ENCODE results near the gene CST9. TPM values are rescaled to one million over a fixed set of nuclear protein-coding genes. Genes with fewer than 3 reads are reported as not detected.

Gene CST9
- total RNA-seq, 1 experiment from 2014 or later: not detected

DNA sequence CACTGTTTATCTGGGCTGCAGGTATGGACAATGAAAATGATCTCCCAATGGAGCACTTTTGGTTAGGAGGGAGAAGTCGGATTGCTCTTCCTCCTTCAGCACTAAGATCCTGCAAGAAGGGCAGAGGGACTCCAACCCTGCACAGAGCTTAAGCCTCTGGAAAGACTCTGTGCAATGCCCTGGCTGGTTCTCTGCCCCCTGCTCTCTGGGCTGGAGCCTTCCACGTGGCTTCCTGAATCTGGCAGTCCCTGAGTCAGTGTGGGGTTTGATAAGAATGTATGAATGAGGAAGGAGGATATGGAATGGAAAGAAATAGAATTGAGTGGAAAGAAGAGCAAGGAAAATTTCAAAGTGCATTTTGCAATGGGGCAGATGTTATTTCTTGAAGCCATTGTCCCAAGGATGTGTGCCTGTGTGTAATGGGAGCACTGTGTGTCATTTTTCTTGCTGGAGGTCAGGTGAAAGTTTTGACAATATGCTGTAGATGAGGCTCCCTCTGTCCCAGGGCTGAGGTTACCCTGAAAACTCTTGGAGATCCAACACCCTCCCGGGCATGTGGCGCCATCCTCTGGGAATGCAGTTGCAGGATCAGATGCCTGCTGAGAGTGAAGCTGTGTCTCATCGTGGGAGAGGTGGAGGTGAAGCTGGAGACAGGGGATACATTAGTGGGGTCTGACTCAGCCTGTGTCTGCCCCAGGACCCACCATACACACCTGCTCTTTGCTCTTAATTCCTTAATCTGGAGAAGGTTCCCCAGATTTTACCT is 21.1 kb downstream of the CST9 start:
- BruUV-seq (replicated peaks): no TSS peak
- Histone ChIP-seq H3K27ac (ENCODE audit: low read length) (no peak overlapping the region), H3K27me3 (ENCODE audit: control insufficient read depth, insufficient read depth, low read length) (0 out of 2 replicates have a peak, but pooled peaks cover 2% of the 10 kb centered on the region), H3K4me1 (ENCODE audit: control insufficient read depth, insufficient read depth, low read length) (no peaks in the 10 kb centered on the region), H3K36me3 (ENCODE audit: control insufficient read depth, insufficient read depth, low read length) (no peaks in the 10 kb centered on the region), H3K4me3 (ENCODE audit: low read depth in 2 of 2, low read length in 2 of 2) (no peak overlapping the region), H3K9me3 (ENCODE audit: control insufficient read depth, insufficient read depth, low read depth, low read length) (no peaks in the 10 kb centered on the region)
- TF ChIP-seq, protein P1, sequence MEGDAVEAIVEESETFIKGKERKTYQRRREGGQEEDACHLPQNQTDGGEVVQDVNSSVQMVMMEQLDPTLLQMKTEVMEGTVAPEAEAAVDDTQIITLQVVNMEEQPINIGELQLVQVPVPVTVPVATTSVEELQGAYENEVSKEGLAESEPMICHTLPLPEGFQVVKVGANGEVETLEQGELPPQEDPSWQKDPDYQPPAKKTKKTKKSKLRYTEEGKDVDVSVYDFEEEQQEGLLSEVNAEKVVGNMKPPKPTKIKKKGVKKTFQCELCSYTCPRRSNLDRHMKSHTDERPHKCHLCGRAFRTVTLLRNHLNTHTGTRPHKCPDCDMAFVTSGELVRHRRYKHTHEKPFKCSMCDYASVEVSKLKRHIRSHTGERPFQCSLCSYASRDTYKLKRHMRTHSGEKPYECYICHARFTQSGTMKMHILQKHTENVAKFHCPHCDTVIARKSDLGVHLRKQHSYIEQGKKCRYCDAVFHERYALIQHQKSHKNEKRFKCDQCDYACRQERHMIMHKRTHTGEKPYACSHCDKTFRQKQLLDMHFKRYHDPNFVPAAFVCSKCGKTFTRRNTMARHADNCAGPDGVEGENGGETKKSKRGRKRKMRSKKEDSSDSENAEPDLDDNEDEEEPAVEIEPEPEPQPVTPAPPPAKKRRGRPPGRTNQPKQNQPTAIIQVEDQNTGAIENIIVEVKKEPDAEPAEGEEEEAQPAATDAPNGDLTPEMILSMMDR (IDR thresholded peaks at IDR 0.05): no peak
- TF ChIP-seq, protein P2, sequence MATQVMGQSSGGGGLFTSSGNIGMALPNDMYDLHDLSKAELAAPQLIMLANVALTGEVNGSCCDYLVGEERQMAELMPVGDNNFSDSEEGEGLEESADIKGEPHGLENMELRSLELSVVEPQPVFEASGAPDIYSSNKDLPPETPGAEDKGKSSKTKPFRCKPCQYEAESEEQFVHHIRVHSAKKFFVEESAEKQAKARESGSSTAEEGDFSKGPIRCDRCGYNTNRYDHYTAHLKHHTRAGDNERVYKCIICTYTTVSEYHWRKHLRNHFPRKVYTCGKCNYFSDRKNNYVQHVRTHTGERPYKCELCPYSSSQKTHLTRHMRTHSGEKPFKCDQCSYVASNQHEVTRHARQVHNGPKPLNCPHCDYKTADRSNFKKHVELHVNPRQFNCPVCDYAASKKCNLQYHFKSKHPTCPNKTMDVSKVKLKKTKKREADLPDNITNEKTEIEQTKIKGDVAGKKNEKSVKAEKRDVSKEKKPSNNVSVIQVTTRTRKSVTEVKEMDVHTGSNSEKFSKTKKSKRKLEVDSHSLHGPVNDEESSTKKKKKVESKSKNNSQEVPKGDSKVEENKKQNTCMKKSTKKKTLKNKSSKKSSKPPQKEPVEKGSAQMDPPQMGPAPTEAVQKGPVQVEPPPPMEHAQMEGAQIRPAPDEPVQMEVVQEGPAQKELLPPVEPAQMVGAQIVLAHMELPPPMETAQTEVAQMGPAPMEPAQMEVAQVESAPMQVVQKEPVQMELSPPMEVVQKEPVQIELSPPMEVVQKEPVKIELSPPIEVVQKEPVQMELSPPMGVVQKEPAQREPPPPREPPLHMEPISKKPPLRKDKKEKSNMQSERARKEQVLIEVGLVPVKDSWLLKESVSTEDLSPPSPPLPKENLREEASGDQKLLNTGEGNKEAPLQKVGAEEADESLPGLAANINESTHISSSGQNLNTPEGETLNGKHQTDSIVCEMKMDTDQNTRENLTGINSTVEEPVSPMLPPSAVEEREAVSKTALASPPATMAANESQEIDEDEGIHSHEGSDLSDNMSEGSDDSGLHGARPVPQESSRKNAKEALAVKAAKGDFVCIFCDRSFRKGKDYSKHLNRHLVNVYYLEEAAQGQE (IDR thresholded peaks at IDR 0.05; ENCODE audit: insufficient read depth in 1 of 2, low read depth in 2 of 2, low read length in 1 of 2): no peak
- TF ChIP-seq TCF7L2 (IDR thresholded peaks at IDR 0.05; ENCODE audit: low read depth, low read length) (no peak), POLR2AphosphoS5 (IDR thresholded peaks at IDR 0.05; ENCODE audit: low read depth, low read length) (no peak), SIN3A (IDR thresholded peaks at IDR 0.05; ENCODE audit: borderline replicate concordance, insufficient read depth, low read depth, low read length) (no peak)
- ChIA-PET CTCF (no interaction called here), POLR2A (no interaction called here)
- intact Hi-C loops (cut with micrococcal nuclease; ENCODE audit: unreplicated experiment): no loop called here
- ATAC-seq (no peak), DNase-seq (ENCODE audit: low read depth, low spot score) (no peak)
- in situ Hi-C loops (cut with HindIII; ENCODE audit: low pct_unique_long_range_greater_than_20kb, low sequenced_read_pairs): no loop called here

DNA sequence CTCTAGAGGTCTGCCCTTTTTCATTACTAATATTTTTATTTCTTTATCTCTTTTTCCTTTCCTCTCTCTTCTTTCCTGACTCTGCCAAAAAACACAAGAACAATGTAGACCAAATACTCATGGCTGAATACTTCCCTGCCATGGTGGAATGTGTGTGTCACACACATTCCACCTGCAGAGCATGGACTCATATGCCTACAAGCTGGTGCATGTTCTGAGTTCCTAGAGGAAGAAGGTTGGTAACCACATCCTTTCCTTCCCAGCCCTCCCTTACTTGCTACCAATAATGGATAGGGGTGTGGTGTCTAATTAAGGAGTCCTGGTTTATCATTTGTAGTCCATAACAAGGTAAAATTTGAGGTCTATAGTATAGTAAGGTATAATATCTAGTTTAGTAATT is 22.2 kb downstream of the CST9 start:
- Histone ChIP-seq H3K4me1 (ENCODE audit: control insufficient read depth, insufficient read depth, low read length) (no peaks in the 10 kb centered on the region), H3K36me3 (ENCODE audit: control insufficient read depth, insufficient read depth, low read length) (no peaks in the 10 kb centered on the region), H3K4me3 (ENCODE audit: low read depth in 2 of 2, low read length in 2 of 2) (no peak overlapping the region), H3K27me3 (ENCODE audit: control insufficient read depth, insufficient read depth, low read length) (0 out of 2 replicates have a peak, but pooled peaks cover 2% of the 10 kb centered on the region), H3K9me3 (ENCODE audit: control insufficient read depth, insufficient read depth, low read depth, low read length) (no peaks in the 10 kb centered on the region), H3K27ac (ENCODE audit: low read length) (no peak overlapping the region)
- no TSS peak for BruUV-seq (replicated peaks)
- CTCF ChIA-PET: no interaction called here
- intact Hi-C loops (cut with micrococcal nuclease; ENCODE audit: unreplicated experiment) (no loop called here), in situ Hi-C loops (cut with HindIII; ENCODE audit: low pct_unique_long_range_greater_than_20kb, low sequenced_read_pairs) (no loop called here)
- POLR2A ChIA-PET: no interaction called here
- ATAC-seq (no peak), DNase-seq (ENCODE audit: low read depth, low spot score) (no peak)
- no peak for TF ChIP-seq TCF7L2 (IDR thresholded peaks at IDR 0.05; ENCODE audit: low read depth, low read length)
- no peak for TF ChIP-seq SIN3A (IDR thresholded peaks at IDR 0.05; ENCODE audit: borderline replicate concordance, insufficient read depth, low read depth, low read length)
- TF ChIP-seq, protein P1 (IDR thresholded peaks at IDR 0.05): no peak
- TF ChIP-seq POLR2AphosphoS5 (IDR thresholded peaks at IDR 0.05; ENCODE audit: low read depth, low read length): no peak
- TF ChIP-seq, protein P2 (IDR thresholded peaks at IDR 0.05; ENCODE audit: insufficient read depth in 1 of 2, low read depth in 2 of 2, low read length in 1 of 2): no peak

Data from Panc1 (cell line).